GM19099 (cell line): ENCODE measurements around the gene CELSR1.

Experiments
- POLR2A ChIP-seq: IDR thresholded peaks from 3 replicates; pipeline ENCODE4 v1.6.1; 2011; ENCODE audit warnings: low read depth; ENCODE audit not compliant: insufficient read length; ENCODE audit errors: extremely low read depth

CELSR1 gene

DNA sequence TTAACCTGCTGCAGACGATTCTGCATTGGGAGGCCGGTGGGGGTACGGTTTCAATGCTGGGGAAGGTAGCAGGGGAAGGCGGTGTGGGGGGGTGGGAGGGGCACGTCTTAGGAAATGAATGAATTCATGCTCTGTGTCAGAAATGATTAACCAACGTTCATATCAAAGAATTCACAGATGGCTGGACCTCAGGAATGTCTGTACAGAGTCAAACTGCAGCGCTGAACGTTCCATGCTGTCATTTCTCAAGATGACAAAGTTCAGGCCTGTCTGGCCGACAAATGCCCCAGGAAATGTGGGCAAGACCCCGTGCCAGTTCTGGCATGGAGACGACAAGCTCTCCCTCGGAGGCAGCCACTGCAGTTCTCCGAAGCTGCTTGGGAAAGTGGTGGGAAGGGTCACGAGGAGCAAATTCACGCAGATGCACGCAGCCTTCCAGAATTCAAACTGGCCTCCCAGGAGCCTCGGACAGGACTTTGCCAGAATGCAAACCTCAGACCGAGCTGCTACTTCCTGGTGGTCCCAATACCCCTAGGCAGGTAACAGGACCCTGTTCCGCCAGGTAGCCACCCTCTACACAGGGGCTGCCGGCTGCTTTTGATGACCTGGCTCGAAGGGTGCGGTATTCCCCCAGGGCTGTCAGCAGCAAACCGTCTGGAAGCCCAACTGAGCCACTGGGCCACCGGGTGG, 120.4 kb downstream of the CELSR1 start:
- no peak for TF ChIP-seq POLR2A

DNA sequence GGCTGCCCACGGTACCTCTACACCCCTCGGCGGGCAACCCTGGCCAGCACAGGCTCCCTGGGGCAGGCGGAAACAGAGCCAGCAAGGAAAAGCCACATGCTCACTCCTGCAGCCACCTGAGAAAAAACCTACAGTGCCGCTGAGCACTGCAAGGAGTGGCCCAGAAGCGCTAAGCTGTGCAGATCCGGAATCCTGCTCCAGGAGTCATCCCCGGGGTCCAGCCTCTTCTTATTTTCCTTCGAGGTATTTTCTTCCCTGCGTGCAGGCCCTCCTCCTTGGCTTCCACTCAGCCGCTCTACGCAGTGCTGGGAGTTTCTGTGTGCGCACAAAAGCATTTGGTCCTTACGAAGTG, 120.9 kb downstream of the CELSR1 start:
- TF ChIP-seq POLR2A = no peak

DNA sequence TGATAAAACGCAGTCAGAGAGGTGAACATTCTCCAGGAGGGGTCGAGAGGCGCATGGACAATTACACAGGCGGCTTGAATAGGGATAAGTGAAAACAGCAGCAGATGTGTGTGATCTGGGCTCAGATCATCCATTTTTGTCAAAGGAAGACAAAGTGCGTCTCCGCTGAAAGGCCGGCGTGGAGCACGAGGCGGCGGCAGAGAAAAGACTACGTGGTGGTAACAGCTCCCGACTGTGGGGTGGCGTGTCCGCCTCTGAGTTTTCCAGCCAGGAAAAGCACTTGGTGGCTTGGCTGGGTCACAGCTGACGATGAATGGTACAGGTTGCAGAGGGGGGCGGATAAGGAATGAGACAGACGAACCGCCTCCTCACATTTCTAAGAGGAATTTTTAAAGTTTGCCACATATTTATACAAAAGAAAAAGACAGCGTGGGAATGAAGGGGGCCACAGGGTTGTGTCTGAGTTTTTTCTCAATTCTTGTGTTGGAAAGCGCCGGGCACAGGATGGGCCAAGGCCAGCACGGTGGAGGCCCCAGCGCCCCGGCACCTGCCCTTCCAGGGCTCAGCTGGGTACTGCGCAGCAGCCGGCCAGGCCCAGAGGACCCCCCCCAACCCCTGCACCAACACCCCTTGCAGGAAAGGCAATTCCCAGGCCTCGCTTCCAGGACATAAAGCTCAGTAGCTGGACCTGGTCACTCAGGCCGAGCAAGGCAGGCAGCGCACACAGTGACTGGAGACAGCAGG, 121.5 kb downstream of the CELSR1 start:
- TF ChIP-seq POLR2A = no peak

DNA sequence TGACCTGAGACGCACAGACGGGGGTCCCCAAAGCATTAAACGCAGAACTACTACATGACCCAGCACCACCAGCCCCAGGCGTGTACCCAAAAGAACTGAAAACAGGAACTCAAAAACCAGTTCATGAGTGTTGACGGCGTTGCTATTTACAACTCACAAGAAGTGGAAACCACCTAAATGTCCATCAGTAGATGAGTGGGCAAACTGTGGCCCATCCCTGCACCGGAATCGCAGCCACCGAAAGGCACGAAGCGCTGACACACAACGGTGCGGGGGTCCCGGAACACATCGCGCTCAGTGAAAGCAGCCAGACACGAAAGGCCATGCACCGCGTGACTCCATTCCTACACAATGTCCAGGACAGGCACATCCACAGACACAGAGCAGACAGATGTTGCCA, 122.7 kb downstream of the CELSR1 start:
- no peak for TF ChIP-seq POLR2A

DNA sequence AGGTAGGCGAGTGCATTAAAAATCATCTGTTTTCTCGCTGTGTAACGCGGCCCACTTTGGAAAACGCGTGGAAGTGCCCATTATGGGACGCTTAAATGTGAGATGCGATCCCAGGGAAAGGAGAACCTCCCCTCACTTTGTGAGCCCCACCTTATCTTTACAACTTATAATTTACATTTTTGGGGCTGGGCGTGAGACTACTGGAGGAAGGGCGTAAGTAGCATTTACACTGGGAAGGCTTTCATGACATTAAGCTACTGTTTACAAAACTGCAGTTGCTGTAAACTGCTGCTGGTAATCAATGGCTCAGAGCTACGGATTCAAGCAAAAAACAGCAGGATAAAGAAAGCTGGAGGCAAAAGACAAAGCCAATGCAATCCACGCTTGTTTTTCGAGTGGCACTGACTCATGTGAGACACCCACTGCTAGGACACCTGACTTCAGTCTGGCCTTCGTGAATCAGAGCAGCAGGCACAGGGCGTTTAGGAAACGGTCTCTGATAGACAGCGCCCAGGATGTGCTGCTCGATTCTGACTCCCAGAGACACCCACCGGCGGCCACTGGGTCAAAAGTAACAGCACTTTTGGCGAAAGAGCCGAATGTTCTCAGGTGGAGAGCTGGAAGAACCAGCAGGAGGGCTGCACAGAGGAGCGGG, 123.6 kb downstream of the CELSR1 start:
- TF ChIP-seq POLR2A = no peak

DNA sequence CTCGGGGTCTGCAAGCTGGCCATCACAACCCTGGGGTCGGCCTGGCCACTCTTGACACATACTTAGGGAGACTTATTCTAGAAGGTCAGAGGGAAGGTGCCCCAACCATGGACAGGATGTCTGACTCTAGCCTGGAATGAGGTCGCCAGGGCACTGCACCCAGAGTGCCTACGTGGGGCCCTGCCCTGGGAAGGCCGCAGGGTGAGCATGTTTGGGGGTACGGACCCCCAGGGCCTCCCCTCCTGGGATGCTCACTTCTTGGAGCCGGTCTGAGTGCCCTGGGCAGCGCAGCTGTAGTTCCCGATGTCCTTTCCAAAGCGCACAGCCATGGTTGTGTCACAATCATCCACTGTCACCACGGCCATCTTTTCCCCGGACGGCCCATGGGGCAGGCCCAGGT, 126.1 kb downstream of the CELSR1 start:
- TF ChIP-seq POLR2A = no peak

DNA sequence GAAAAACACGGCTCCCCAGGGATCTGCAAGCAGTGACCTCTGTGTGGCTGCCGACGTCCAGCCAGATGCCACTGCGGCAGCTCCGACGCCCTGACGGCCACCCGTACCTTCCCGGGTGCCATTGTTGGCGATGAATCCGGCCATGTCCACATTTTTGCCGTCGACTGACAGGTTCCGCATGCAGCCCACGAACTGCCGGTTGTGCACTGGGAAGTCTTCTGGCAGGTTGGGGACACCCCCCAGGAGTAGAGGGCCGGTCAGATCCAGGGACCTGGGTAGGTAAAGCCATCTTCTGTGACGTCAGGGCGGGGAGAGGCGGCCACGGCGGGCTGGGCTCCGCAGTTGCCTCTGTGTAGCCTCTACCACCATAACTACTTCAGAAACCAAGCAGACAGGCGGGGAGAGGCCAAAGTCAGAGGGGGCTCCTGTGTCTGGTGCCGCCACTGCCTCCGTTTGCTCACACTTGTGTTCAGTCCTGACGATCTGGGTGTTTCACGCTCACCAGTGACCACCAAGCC, 127.1 kb downstream of the CELSR1 start:
- no peak for TF ChIP-seq POLR2A

DNA sequence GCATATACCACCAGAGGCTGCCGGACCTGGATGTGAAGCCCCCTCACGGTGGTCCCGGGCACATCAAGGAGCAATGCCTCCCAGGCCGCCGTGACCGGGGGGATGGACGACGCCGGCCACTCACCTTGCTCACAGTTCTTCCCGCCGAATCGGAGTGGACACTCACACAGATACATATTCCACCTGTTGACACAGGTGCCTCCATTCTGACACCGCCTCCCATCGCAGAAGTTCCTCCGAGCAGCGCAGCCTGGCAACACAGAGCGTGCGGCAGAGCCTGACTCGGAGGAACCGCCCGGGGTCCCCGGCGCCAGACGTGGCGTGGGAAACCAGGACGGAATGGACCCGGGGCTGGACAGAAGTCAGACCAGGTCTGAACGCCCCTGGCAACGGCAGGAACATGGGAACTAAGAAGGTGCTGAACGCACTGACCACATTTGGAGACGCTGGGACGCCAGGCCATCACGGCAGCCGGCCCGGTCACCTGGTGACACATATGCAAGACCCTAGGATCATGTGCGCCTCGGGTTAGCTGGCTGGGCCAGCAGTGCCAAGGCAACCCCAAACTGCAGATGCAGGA, 127.7 kb downstream of the CELSR1 start:
- TF ChIP-seq POLR2A = no peak

DNA sequence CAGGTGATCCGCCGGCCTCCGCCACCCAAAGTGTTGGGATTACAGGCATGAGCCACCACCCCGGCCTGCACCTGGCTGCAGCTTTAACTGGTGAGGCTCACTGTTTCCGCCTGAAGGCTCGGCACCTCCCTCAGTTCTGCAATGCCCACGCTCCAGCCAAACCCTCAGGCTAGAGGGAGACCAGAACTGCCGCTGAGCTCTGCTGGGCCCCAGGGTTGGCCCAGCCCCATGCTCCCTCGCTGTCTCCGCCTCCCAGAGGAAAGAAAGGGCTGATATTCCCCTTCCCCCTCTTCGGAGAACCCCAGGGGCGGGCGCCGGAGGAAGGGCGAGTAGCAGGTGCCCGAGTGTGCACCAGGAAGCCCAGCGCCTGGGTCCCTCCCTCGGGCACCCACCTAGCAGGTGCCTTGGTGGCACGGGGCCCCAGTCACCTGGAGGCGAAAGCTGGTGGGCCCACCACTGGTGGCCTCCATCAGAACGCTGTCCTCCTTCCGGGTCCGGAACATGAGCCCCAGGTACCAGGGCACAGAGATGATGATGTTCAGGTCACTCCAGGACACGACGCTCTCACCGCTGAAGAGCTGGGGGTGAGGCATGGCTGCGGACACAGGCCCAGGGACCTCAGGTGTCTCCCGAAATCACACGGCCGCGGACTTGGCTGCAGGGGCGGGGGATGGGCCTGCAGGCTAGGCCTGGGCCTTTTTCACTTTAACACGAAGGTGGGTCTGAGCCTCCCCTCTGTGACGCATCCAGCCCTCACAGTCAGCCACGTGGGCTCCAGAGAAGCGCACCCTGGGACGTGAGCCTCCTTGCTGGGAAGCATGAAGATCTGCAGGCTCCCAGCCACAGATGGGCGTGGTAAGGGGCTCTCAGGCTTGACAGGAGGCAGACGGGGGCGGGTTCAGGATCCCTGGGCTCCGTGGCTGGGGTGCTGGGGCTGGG, 128.6 kb downstream of the CELSR1 start:
- TF ChIP-seq POLR2A = no peak

DNA sequence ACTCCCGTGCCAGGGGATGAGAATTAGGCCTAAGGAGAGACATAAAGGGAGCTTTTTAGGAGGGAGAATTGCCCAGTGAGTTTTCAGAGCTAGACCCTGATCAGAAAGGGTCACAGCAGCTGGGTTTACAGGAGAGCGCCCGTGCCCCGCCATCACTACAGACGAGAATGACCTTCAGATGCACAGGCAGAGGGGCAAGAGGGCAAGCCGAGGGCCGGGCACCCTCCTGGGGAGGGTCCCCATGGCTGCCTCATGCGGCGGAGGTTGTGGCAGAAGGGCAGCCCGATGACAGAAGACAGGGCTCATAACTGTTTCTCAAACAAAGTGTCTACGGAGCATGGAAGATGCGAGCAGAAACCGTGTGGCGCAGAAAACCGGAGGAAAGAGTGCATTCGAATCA, 129.7 kb downstream of the CELSR1 start:
- no peak for TF ChIP-seq POLR2A

DNA sequence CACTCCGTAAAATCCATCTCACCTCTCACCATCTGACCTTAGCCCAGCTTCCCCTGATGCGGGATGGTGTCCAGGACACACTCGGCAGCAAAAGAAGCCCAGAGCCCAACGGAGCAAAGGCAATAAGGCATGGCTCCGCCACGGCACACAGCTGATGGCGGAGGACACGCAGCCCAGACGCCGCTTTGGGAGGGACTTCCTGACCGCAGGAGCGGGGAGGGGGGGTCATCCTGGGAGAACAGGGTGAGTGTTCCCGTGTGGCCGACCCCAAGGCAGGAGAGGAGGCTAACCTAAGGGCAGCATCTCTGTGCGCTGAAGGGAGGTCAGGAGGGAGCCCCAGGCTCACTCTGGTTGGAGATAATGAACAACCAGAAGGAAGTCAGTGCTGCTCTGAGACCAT, 130.6 kb downstream of the CELSR1 start:
- no peak for TF ChIP-seq POLR2A

DNA sequence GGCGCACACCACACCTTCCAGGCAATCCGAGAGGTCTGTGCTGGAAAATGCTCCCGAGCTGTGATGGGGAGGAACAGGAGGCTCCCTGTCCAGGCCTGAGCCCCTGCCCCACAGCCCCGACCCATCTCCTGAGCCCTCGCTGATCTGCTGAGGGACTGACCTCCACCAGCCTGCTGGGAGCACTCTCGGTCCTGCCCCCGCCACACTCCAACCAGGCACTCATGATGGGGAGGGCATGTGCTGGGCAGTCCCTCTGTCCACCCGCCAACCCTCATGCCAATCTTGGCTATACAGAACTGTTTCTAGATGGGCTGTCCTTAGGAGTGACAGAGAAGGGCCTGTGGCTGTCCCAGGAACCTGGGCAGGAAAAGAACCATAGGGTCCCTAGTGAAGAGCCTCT, 131.1 kb downstream of the CELSR1 start:
- TF ChIP-seq POLR2A = no peak

DNA sequence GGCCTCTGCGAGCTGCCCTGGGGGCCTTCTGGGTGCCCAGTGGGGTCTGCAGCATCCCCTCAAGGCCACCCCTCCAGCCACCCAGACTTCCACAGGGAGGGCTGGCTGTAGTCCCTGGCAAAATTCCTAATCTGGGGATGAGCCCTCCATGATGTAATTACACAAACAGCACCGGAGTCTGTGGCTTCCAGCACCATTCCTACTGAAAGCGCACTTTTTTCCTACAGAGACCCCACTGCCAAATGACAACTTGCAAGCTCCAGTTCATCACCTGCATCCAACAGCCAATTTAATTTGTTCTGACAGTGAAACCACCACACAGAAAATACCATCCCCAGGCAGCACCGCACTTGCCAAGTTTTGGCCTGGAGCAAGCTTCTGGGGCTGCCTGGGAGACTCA, 131.5 kb downstream of the CELSR1 start:
- TF ChIP-seq POLR2A = no peak

DNA sequence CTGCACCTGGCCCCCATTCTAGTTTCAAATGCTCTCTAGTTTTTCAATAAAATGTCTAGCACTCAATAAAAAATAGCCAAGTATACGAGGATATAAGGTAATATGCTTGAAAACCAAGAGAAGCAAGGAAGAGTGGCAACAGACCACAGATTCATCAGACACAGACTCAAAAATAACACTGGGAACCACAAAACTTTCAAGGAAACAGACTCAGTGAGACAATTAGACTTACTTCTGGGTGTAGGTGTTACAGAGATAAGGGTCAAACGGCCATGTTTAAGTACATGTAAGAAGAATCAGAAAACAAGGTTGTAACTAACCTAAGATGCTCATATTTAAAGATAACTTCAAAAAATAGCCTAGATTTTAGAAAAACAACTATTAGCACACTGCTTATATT, 134.9 kb downstream of the CELSR1 start:
- no peak for TF ChIP-seq POLR2A
